ENCODE measurements around the gene FAHD1. TPM values are rescaled to one million over a fixed set of nuclear protein-coding genes. Genes with fewer than 3 reads are reported as not detected.
A peak's percentile ranks its signal among the peaks of the same experiment; 100 is the strongest.

The FAHD1 gene
- total and polyA plus RNA-seq, 7 donors, result 27.7 to 137 (median 35.0) TPM

GRCh38 chr16:1821861-1822611, 5.0 kb upstream of the FAHD1 start:
- no peak for TF ChIP-seq EP300 (IDR thresholded peaks at IDR 0.05)
- TF ChIP-seq CTCF (IDR thresholded peaks at IDR 0.05), result no peak
- TF ChIP-seq POLR2AphosphoS5 (IDR thresholded peaks at IDR 0.05), result no peak
- no peak for TF ChIP-seq POLR2A (IDR thresholded peaks at IDR 0.05)
- Histone ChIP-seq H3K27me3 (no peaks in the 10 kb centered on the region), H3K27ac (no peak overlapping the region), H3K36me3 (peaks cover 26 to 60% (median 41%) of the 10 kb centered on the region in 4 donors), H3K4me3 (no peak overlapping the region), H3K9me3 (no peaks in the 10 kb centered on the region), H3K4me1 (peaks cover 0 to 24% (median 24%) of the 10 kb centered on the region in 4 donors)
- DNase-seq, result no peak
- 93 to 94% methylated on average over 24 of the region's 24 CpGs for WGBS, 2 donors
- intact Hi-C loops (cut with DNase I), result no loop called here

- no peak overlapping the region for H3K4me3 ChIP-seq
- TF ChIP-seq POLR2AphosphoS5 (IDR thresholded peaks at IDR 0.05) (no peak), EP300 (IDR thresholded peaks at IDR 0.05) (no peak), POLR2A (IDR thresholded peaks at IDR 0.05) (no peak), CTCF (IDR thresholded peaks at IDR 0.05) (no peak)
- no peaks in the 10 kb centered on the region for H3K9me3 ChIP-seq
- intact Hi-C loops (cut with DNase I), result no loop called here
- peaks cover 22 to 53% (median 39%) of the 10 kb centered on the region in 4 donors for H3K36me3 ChIP-seq
- peaks cover 0 to 32% (median 29%) of the 10 kb centered on the region in 4 donors for H3K4me1 ChIP-seq
- H3K27me3 ChIP-seq, result no peaks in the 10 kb centered on the region
- H3K27ac ChIP-seq, result no peak overlapping the region
- 95 to 96% methylated on average over 16 of the region's 16 CpGs for WGBS, 2 donors
- DNase-seq, result no peak
Measured at GRCh38 chr16:1822801-1823200, 4.2 kb upstream of the FAHD1 start.

- H3K36me3 ChIP-seq, result peaks cover 22 to 42% (median 31%) of the 10 kb centered on the region in 4 donors
- H3K4me1 ChIP-seq, result peaks cover 0 to 42% (median 39%) of the 10 kb centered on the region in 4 donors
- no peak for DNase-seq
- no peaks in the 10 kb centered on the region for H3K27me3 ChIP-seq
- H3K4me3 ChIP-seq, result no peak overlapping the region
- no peak overlapping the region for H3K27ac ChIP-seq
- no peaks in the 10 kb centered on the region for H3K9me3 ChIP-seq
- intact Hi-C loops (cut with DNase I), result no loop called here
- WGBS, 2 donors, result 62 to 75% methylated on average over 9 of the region's 9 CpGs
- TF ChIP-seq POLR2A (IDR thresholded peaks at IDR 0.05), result no peak
- no peak for TF ChIP-seq POLR2AphosphoS5 (IDR thresholded peaks at IDR 0.05)
- no peak for TF ChIP-seq EP300 (IDR thresholded peaks at IDR 0.05)
- TF ChIP-seq CTCF (IDR thresholded peaks at IDR 0.05), result no peak
Measured at GRCh38 chr16:1823821-1824220, 3.2 kb upstream of the FAHD1 start.

GRCh38 chr16:1825381-1825863, 1.6 kb upstream of the FAHD1 start:
- intact Hi-C loops (cut with DNase I), result no loop called here
- WGBS, 2 donors, result 35 to 62% methylated on average over 15 of the region's 15 CpGs
- no peak for DNase-seq
- Histone ChIP-seq H3K9me3 (no peaks in the 10 kb centered on the region), H3K27ac (peak overlapping the region; percentile 88 to 94 (median 92)), H3K27me3 (no peaks in the 10 kb centered on the region), H3K4me1 (peaks cover 0 to 49% (median 45%) of the 10 kb centered on the region in 4 donors), H3K36me3 (peaks cover 16 to 37% (median 20%) of the 10 kb centered on the region in 4 donors), H3K4me3 (peak overlapping the region; percentile 34 to 99 (median 84))
- TF ChIP-seq POLR2A (IDR thresholded peaks at IDR 0.05), result no peak
- no peak for TF ChIP-seq CTCF (IDR thresholded peaks at IDR 0.05)
- TF ChIP-seq POLR2AphosphoS5 (IDR thresholded peaks at IDR 0.05), result no peak
- TF ChIP-seq EP300 (IDR thresholded peaks at IDR 0.05), result no peak
